Effector memory CD8-positive, alpha-beta T cell (primary cell): ENCODE measurements around the gene AMOTL2.

Experiments used
- ATAC-seq: fragments of 150-1000 bp; cut with Tn5 transposase; replicated peaks from 2 replicates; pipeline ENCODE4 v1.10.0; 2021; ENCODE audit warnings: mild to moderate bottlenecking, moderate library complexity
- DNase-seq, 3 experiments: peaks; one replicate each; pipeline ENCODE4 v3.0.0; 2021
- H3K27ac Mint-ChIP-seq, 2 donors: one replicate each; pipeline ENCODE4 v1.8.0; 2022; ENCODE audit warnings: mild to moderate bottlenecking in 2 of 2, mixed read lengths in 2 of 2, moderate library complexity in 2 of 2
- H3K27me3 Mint-ChIP-seq, 2 donors: one replicate each; pipeline ENCODE4 v1.8.0; 2022; ENCODE audit warnings: mixed read lengths in 2 of 2
- H3K36me3 Mint-ChIP-seq: one replicate; pipeline ENCODE4 v1.8.0; 2022; ENCODE audit warnings: mild to moderate bottlenecking, moderate library complexity, mixed read lengths; ENCODE audit not compliant: insufficient read depth
- H3K4me1 Mint-ChIP-seq, 2 donors: one replicate each; pipeline ENCODE4 v1.8.0; 2022; ENCODE audit warnings: low read depth in 2 of 2, mixed read lengths in 2 of 2
- H3K4me3 Mint-ChIP-seq, 2 donors: one replicate each; pipeline ENCODE4 v1.8.0; 2022; ENCODE audit warnings: mild to moderate bottlenecking in 2 of 2, mixed read lengths in 2 of 2, moderate library complexity in 2 of 2
- H3K9me3 Mint-ChIP-seq, 2 donors: one replicate each; pipeline ENCODE4 v1.8.0; 2022; ENCODE audit warnings: mixed read lengths in 2 of 2

AMOTL2 gene

GRCh38 chr3:134337511-134338200 lies 36.6 kb downstream of the AMOTL2 start:
- Mint-ChIP-seq H3K4me3 (no peak overlapping the region), H3K4me1 (no peaks in the 10 kb centered on the region), H3K9me3 (no peaks in the 10 kb centered on the region), H3K27me3 (peaks cover 2 to 42% of the 10 kb centered on the region in 2 donors), H3K27ac (peak overlapping the region in 1 of 2 donors; percentile 59), H3K36me3 (no peaks in the 10 kb centered on the region)
- ATAC-seq = no peak
- no peak for DNase-seq

GRCh38 chr3:134337071-134337482 lies 37.2 kb downstream of the AMOTL2 start:
- Mint-ChIP-seq H3K9me3 (no peaks in the 10 kb centered on the region), H3K27ac (no peak overlapping the region), H3K4me1 (no peaks in the 10 kb centered on the region), H3K4me3 (no peak overlapping the region), H3K36me3 (no peaks in the 10 kb centered on the region), H3K27me3 (peaks cover 7 to 45% of the 10 kb centered on the region in 2 donors)
- ATAC-seq = no peak
- no peak for DNase-seq

- H3K27ac Mint-ChIP-seq = no peak overlapping the region
- no peak for DNase-seq
- no peaks in the 10 kb centered on the region for H3K36me3 Mint-ChIP-seq
- no peaks in the 10 kb centered on the region for H3K4me1 Mint-ChIP-seq
- no peak overlapping the region for H3K4me3 Mint-ChIP-seq
- H3K9me3 Mint-ChIP-seq = no peaks in the 10 kb centered on the region
- ATAC-seq = no peak
- peaks cover 7 to 40% of the 10 kb centered on the region in 2 donors for H3K27me3 Mint-ChIP-seq
Observed at GRCh38 chr3:134336587-134336986, 37.7 kb downstream of the AMOTL2 start.

GRCh38 chr3:134334901-134335280 lies 39.4 kb downstream of the AMOTL2 start:
- no peak for ATAC-seq

GRCh38 chr3:134334231-134334900 lies 39.9 kb downstream of the AMOTL2 start:
- Mint-ChIP-seq H3K9me3 (no peaks in the 10 kb centered on the region), H3K4me3 (no peak overlapping the region), H3K27ac (no peak overlapping the region), H3K4me1 (no peaks in the 10 kb centered on the region), H3K36me3 (no peaks in the 10 kb centered on the region), H3K27me3 (peaks cover 12 to 46% of the 10 kb centered on the region in 2 donors)
- ATAC-seq (no peak), DNase-seq (no peak)

More at GRCh38 chr3:134334901-134335280, 39.4 kb downstream of the AMOTL2 start:
- Mint-ChIP-seq H3K4me1 (no peaks in the 10 kb centered on the region), H3K9me3 (no peaks in the 10 kb centered on the region), H3K4me3 (no peak overlapping the region), H3K36me3 (no peaks in the 10 kb centered on the region), H3K27ac (no peak overlapping the region), H3K27me3 (peaks cover 12 to 46% of the 10 kb centered on the region in 2 donors)
- no peak for DNase-seq

GRCh38 chr3:134333522-134334181 lies 40.6 kb downstream of the AMOTL2 start:
- ATAC-seq (no peak), DNase-seq (no peak)
- H3K4me1 Mint-ChIP-seq = no peaks in the 10 kb centered on the region
- no peaks in the 10 kb centered on the region for H3K9me3 Mint-ChIP-seq
- H3K4me3 Mint-ChIP-seq = no peak overlapping the region
- H3K27me3 Mint-ChIP-seq = peaks cover 12 to 49% of the 10 kb centered on the region in 2 donors
- no peak overlapping the region for H3K27ac Mint-ChIP-seq
- H3K36me3 Mint-ChIP-seq = no peaks in the 10 kb centered on the region

- Mint-ChIP-seq H3K4me3 (no peak overlapping the region), H3K27ac (no peak overlapping the region), H3K4me1 (no peaks in the 10 kb centered on the region), H3K27me3 (peaks cover 12 to 54% of the 10 kb centered on the region in 2 donors), H3K36me3 (no peaks in the 10 kb centered on the region), H3K9me3 (no peaks in the 10 kb centered on the region)
- ATAC-seq (no peak), DNase-seq (no peak)
Observed at GRCh38 chr3:134332344-134332743, 41.9 kb downstream of the AMOTL2 start.

GRCh38 chr3:134331811-134332199 lies 42.4 kb downstream of the AMOTL2 start:
- no peaks in the 10 kb centered on the region for H3K9me3 Mint-ChIP-seq
- ATAC-seq (no peak), DNase-seq (no peak)
- H3K4me1 Mint-ChIP-seq = no peaks in the 10 kb centered on the region
- peaks cover 12 to 59% of the 10 kb centered on the region in 2 donors for H3K27me3 Mint-ChIP-seq
- no peak overlapping the region for H3K27ac Mint-ChIP-seq
- H3K36me3 Mint-ChIP-seq = no peaks in the 10 kb centered on the region
- no peak overlapping the region for H3K4me3 Mint-ChIP-seq

- H3K4me3 Mint-ChIP-seq = no peak overlapping the region
- no peaks in the 10 kb centered on the region for H3K9me3 Mint-ChIP-seq
- H3K27ac Mint-ChIP-seq = no peak overlapping the region
- DNase-seq (no peak), ATAC-seq (no peak)
- no peaks in the 10 kb centered on the region for H3K4me1 Mint-ChIP-seq
- peaks cover 12 to 61% of the 10 kb centered on the region in 2 donors for H3K27me3 Mint-ChIP-seq
- H3K36me3 Mint-ChIP-seq = no peaks in the 10 kb centered on the region
Observed at GRCh38 chr3:134330883-134331810, 43.1 kb downstream of the AMOTL2 start.

- Mint-ChIP-seq H3K27me3 (peaks cover 12 to 77% of the 10 kb centered on the region in 2 donors), H3K4me3 (no peak overlapping the region), H3K27ac (no peak overlapping the region), H3K4me1 (no peaks in the 10 kb centered on the region), H3K9me3 (no peaks in the 10 kb centered on the region), H3K36me3 (no peaks in the 10 kb centered on the region)
- ATAC-seq (no peak), DNase-seq (no peak)
Observed at GRCh38 chr3:134328846-134329245, 45.4 kb downstream of the AMOTL2 start.

- no peak overlapping the region for H3K27ac Mint-ChIP-seq
- H3K9me3 Mint-ChIP-seq = no peaks in the 10 kb centered on the region
- no peaks in the 10 kb centered on the region for H3K36me3 Mint-ChIP-seq
- no peak overlapping the region for H3K4me3 Mint-ChIP-seq
- no peaks in the 10 kb centered on the region for H3K4me1 Mint-ChIP-seq
- peaks cover 14 to 77% of the 10 kb centered on the region in 2 donors for H3K27me3 Mint-ChIP-seq
- no peak for DNase-seq
- ATAC-seq = no peak
Observed at GRCh38 chr3:134328147-134328591, 46.1 kb downstream of the AMOTL2 start.

GRCh38 chr3:134327594-134327975 lies 46.7 kb downstream of the AMOTL2 start:
- H3K36me3 Mint-ChIP-seq = no peaks in the 10 kb centered on the region
- H3K9me3 Mint-ChIP-seq = no peaks in the 10 kb centered on the region
- H3K27me3 Mint-ChIP-seq = peaks cover 16 to 77% of the 10 kb centered on the region in 2 donors
- no peak overlapping the region for H3K27ac Mint-ChIP-seq
- no peak for DNase-seq
- no peaks in the 10 kb centered on the region for H3K4me1 Mint-ChIP-seq
- ATAC-seq = no peak
- H3K4me3 Mint-ChIP-seq = no peak overlapping the region
